ENCODE measurements around the gene ZNF324B.
A peak's percentile ranks its signal among the peaks of the same experiment; 100 is the strongest.
"Not testable (repeated sequence)": the region's sequence is repeated elsewhere in the genome, so short reads cannot be mapped to it uniquely, and the experiment has no call there.

The ZNF324B gene

DNA sequence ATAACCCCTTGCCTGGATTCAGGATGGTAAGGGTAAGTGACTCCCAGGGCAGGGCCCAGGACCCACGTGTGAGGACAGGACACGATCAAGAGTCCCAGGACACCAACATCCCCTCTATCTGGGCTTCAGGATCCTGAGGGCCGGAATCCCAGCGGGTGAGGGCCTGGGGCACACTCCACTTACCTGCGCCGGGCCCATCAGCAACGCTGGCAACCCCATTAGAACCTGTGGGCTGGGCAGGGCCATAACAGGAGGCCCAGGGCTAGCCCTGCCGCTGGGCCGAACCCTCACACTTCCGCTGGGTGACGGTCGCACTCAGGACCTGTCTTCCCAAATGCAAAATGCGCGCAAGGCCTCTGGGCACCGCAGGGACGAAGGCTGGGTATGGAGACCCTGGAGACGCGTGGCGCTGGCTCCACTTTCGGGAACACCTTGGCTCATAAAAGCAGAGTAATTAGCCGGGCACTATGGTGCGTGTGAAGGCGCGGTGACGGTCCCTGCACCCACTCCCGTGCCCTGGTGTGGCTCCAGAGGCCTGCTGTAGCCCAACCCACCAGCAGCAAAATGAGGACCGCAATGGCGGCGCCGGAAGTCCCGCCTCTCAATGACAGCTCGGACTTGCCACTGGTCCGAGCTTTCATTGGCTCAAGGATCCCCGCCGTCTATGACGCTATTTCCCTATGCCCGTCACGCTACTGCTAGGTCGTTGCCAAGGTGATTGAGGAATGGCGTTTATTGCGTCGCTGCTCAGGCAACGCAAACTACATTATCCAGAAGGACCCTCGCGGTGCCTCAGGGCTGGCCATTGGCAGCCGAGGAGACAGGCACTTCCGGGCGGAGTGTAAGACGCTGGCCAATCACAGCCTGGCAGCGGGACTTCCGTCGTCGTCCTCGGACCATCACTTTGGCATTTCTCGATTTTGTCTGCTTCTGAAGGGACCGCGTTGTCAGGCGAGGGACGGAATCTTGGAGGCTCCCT, 11.6 kb upstream of the ZNF324B start, which contains the start of gene ZNF132:
ZNF132 (minus strand) TSS at position 578 of the 979 bp plus-strand sequence; CDS start at position 246, 332 bp downstream.
- Mint-ChIP-seq H3K27me3 (ENCODE audit: low read depth) (no peaks in the 10 kb centered on the region), H3K27ac (peak within 1 kb of the TSS; percentile 97), H3K4me1 (ENCODE audit: low read depth) (peaks cover 17% of the 10 kb centered on the region), H3K9me3 (peaks cover 66% of the 10 kb centered on the region), H3K36me3 (ENCODE audit: low read depth) (peaks cover 47% of the 10 kb centered on the region), H3K4me3 (peak within 1 kb of the TSS; percentile 96)

DNA sequence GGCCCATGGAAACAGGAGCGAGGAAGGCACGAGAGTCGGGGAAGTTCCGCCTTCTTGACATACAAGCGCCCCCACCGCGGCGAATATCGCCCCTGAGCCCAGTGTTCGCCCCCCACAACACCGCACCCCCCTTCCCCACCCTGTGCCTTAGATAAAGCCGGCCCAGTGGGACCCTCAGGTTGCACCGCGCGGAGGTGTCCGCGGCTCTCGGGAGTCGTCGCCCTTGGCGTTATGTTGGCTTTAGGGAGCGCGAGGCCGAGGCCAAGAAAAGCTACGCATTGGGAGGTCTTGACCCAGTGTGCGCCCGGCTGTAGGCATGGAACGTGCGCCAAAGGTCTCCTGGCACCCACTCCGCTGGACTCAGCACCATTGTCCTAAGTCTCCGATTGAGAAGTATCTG, 10.9 kb upstream of the ZNF324B start:
- no peaks in the 10 kb centered on the region for H3K27me3 Mint-ChIP-seq (ENCODE audit: low read depth)
- H3K4me1 Mint-ChIP-seq (ENCODE audit: low read depth): peaks cover 17% of the 10 kb centered on the region
- H3K9me3 Mint-ChIP-seq: peaks cover 59% of the 10 kb centered on the region
- H3K4me3 Mint-ChIP-seq: peak overlapping the region; percentile 96
- peak overlapping the region; percentile 97 for H3K27ac Mint-ChIP-seq
- peaks cover 40% of the 10 kb centered on the region for H3K36me3 Mint-ChIP-seq (ENCODE audit: low read depth)

DNA sequence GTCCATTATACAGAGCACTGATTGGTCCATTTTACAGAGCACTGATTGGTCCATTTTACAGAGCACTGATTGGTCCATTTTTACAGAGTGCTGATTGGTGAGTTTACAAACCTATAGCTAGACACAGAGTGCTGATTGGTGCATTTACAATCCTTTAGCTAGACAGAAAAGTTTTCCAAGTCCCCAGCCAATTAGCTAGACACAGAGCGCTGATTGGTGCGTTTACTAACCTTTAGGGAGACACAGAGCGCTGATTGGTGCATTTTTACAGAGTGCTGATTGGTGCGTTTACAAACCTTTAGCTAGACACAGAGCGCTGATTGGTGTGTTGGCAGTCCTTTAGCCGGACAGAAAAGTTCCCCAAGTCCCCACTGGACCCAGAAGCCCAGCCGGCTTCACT, 8.4 kb upstream of the ZNF324B start:
- H3K4me3 Mint-ChIP-seq; H3K27ac Mint-ChIP-seq; H3K27me3 Mint-ChIP-seq (ENCODE audit: low read depth): not testable (repeated sequence)
- Mint-ChIP-seq H3K36me3 (ENCODE audit: low read depth) (peaks cover 18% of the 10 kb centered on the region), H3K4me1 (ENCODE audit: low read depth) (peaks cover 17% of the 10 kb centered on the region), H3K9me3 (peaks cover 40% of the 10 kb centered on the region)

DNA sequence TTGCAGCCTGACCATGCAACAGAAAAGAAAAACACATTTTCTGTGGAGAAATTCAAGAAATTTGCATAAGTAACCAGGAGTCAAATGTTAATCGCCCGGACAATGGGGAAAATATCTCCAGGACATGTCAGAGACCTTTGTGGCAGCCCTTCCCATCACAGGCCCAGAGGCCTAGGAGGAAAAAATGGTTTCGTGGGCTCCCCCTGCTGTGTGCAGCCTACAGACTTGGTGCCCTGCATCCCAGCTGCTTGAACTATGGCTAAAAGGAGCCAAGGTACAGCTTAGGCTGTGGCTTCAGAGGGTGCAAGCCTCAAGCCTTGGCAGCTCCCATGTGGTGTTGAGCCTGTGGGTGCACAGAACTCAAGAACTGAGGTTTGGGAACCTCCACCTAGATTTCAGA, 2.6 kb upstream of the ZNF324B start:
- Mint-ChIP-seq H3K9me3 (peaks cover 28% of the 10 kb centered on the region), H3K27me3 (ENCODE audit: low read depth) (peaks cover 11% of the 10 kb centered on the region), H3K4me1 (ENCODE audit: low read depth) (peaks cover 18% of the 10 kb centered on the region)
- not testable (repeated sequence) for H3K27ac Mint-ChIP-seq; H3K36me3 Mint-ChIP-seq (ENCODE audit: low read depth); H3K4me3 Mint-ChIP-seq

DNA sequence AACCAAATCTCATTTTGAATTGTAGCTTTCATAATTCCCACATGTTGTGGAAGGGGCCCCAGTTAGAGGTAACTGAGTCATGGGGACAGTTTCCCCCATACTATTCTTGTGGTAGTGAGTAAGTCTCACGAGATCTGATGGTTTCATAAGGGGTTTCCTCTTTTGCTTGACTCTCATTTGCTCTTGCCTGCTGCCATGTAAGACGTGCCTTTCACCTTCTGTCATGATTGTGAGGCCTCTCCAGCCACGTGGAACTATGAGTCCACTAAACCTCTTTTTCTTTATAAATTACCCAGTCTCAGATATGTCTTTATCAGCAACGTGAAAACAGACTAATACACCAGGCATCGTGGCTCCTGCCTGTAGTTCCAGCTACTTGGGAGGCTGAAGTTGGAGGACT, 1.4 kb upstream of the ZNF324B start:
- Mint-ChIP-seq H3K27me3 (ENCODE audit: low read depth) (peaks cover 11% of the 10 kb centered on the region), H3K4me1 (ENCODE audit: low read depth) (peaks cover 19% of the 10 kb centered on the region), H3K9me3 (peaks cover 19% of the 10 kb centered on the region)
- not testable (repeated sequence) for H3K36me3 Mint-ChIP-seq (ENCODE audit: low read depth); H3K27ac Mint-ChIP-seq; H3K4me3 Mint-ChIP-seq

DNA sequence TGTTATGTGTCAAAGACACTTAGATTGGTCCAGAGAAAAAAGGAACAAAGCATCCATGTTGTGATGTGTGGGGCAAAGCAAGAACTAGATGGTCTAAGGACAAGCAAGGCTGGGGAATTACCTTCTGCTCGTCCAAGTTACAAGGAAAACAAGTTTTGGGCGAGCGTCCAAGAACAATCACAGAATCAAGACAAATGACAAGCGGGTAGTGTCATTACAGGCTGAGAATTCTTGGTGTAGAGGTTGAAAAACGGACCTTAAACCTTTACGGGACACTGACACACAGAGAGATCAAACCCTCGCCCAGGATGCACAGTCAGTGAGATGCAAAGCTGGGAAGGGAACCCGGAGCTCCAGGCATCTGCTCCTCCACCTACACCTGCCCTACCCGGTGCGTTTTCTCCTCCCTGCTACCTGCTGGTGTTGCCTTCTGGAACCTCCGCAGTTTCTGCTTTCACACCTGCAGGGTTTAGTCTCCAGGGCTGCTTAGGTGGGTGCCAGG, 515 bp upstream of the ZNF324B start:
- H3K4me1 Mint-ChIP-seq (ENCODE audit: low read depth): peaks cover 19% of the 10 kb centered on the region
- H3K27me3 Mint-ChIP-seq (ENCODE audit: low read depth): peaks cover 11% of the 10 kb centered on the region
- H3K9me3 Mint-ChIP-seq: peaks cover 19% of the 10 kb centered on the region
- H3K4me3 Mint-ChIP-seq: peak overlapping the region; percentile 83
- no peak overlapping the region for H3K27ac Mint-ChIP-seq
- peaks cover 9% of the 10 kb centered on the region for H3K36me3 Mint-ChIP-seq (ENCODE audit: low read depth)

DNA sequence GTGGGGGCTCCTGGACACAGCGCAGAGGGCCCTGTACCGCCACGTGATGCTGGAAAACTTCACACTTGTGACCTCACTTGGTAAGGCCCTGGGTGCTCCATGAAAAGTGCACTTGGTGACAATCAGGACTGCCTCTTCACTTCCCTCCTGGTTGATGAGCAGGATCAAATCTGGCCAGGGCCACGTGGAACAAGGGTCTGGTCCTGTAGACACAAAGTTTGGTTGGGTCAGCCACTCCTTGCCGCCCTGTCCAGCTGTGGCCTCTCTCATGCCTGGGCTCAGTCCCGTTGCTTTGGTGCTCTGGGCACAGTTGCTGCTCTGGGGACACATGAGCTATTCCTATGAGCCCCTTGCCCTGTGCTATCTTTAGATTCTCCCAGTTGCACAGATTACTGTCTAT, 2.3 kb downstream of the ZNF324B start:
- peaks cover 19% of the 10 kb centered on the region for H3K4me1 Mint-ChIP-seq (ENCODE audit: low read depth)
- H3K4me3 Mint-ChIP-seq: no peak overlapping the region
- peaks cover 17% of the 10 kb centered on the region for H3K36me3 Mint-ChIP-seq (ENCODE audit: low read depth)
- H3K9me3 Mint-ChIP-seq: peaks cover 10% of the 10 kb centered on the region
- H3K27ac Mint-ChIP-seq: no peak overlapping the region
- peaks cover 11% of the 10 kb centered on the region for H3K27me3 Mint-ChIP-seq (ENCODE audit: low read depth)

DNA sequence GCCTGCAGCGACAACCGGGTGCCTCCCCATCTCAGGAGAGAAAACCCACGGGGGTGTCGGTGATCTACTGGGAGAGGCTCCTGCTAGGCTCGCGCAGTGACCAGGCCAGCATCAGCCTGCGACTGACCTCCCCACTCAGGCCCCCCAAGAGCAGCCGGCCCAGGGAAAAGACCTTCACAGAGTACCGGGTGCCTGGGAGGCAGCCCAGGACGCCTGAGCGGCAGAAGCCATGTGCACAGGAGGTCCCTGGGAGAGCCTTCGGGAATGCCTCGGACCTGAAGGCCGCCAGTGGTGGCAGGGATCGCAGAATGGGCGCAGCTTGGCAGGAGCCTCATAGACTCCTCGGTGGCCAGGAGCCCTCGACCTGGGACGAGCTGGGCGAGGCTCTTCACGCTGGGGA, 3.9 kb downstream of the ZNF324B start:
- H3K27me3 Mint-ChIP-seq (ENCODE audit: low read depth): peaks cover 2% of the 10 kb centered on the region
- no peak overlapping the region for H3K27ac Mint-ChIP-seq
- H3K4me1 Mint-ChIP-seq (ENCODE audit: low read depth): peaks cover 19% of the 10 kb centered on the region
- H3K36me3 Mint-ChIP-seq (ENCODE audit: low read depth): peaks cover 18% of the 10 kb centered on the region
- H3K9me3 Mint-ChIP-seq: no peaks in the 10 kb centered on the region
- no peak overlapping the region for H3K4me3 Mint-ChIP-seq

DNA sequence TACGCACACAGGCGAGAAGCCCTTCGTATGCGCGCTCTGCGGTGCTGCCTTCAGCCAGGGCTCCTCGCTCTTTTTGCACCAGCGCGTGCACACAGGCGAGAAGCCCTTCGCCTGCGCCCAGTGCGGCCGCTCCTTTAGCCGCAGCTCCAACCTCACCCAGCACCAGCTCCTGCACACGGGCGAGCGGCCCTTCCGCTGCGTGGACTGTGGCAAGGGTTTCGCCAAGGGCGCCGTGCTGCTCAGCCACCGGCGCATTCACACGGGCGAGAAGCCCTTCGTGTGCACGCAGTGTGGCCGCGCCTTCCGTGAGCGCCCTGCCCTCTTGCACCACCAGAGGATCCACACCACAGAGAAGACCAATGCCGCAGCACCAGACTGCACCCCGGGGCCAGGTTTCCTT, 4.7 kb downstream of the ZNF324B start:
- Mint-ChIP-seq H3K27ac (no peak overlapping the region), H3K36me3 (ENCODE audit: low read depth) (peaks cover 18% of the 10 kb centered on the region)

DNA sequence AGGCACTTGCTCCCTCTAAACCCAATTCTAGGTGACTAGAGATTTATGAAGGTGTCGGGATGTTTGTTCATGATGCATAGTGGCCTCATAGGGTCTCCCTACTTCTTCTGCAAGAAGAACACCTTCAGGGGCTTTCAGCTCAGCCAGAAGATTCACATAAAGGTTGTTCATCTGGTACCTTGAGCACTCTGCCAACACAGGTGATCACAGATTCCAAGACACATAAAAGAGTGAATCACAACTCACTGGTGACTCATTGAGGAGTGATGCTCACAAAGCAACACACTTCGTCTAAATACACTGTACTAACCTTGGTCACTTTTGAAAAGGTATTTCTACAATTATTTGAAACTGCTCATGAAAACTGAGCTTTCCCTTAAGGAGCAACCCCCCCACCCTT, 8.6 kb downstream of the ZNF324B start:
- no peak overlapping the region for H3K4me3 Mint-ChIP-seq
- no peaks in the 10 kb centered on the region for H3K9me3 Mint-ChIP-seq
- no peaks in the 10 kb centered on the region for H3K27me3 Mint-ChIP-seq (ENCODE audit: low read depth)
- H3K4me1 Mint-ChIP-seq (ENCODE audit: low read depth): no peaks in the 10 kb centered on the region
- no peak overlapping the region for H3K27ac Mint-ChIP-seq
- peaks cover 10% of the 10 kb centered on the region for H3K36me3 Mint-ChIP-seq (ENCODE audit: low read depth)

More for the DNA sequence above, 4.7 kb downstream of the ZNF324B start:
- H3K9me3 Mint-ChIP-seq: no peaks in the 10 kb centered on the region
- H3K4me1 Mint-ChIP-seq (ENCODE audit: low read depth): peaks cover 13% of the 10 kb centered on the region
- H3K27me3 Mint-ChIP-seq (ENCODE audit: low read depth): peaks cover 2% of the 10 kb centered on the region
- no peak overlapping the region for H3K4me3 Mint-ChIP-seq

DNA sequence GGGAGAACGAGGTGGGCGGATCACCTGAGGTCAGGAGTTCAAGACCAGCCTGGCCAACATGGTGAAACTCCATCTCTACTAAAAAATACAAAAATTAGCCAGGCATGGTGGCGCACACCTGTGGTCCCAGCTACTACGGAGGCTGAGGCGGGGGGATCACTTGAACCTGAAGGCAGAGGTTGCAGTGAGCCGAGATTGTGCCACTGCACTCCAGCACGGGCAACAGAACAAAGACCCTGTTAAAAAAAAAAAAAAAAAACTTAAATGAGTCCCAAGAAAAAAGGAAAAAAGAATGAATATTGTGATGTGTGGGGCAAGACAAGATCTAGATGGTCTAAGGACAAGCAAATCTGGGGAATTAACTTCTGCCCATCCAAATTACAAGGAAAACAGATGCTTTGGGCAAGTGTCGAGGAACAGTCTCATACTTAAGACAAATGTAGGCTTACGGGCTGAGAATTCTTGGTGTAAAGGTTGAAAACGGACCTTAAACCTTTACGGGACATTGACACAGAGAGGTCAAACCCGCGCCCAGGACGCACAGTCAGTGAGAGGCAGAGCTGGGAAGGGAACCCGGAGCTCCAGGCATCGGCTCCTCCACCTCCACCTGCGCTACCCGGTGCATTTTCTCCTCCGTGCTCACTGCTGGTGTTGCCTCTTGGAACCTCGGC, 14.8 kb downstream of the ZNF324B start:
- peak overlapping the region; percentile 80 for H3K27ac Mint-ChIP-seq
- peaks cover 4% of the 10 kb centered on the region for H3K27me3 Mint-ChIP-seq (ENCODE audit: low read depth)
- H3K36me3 Mint-ChIP-seq (ENCODE audit: low read depth): peaks cover 8% of the 10 kb centered on the region
- H3K4me1 Mint-ChIP-seq (ENCODE audit: low read depth): peaks cover 20% of the 10 kb centered on the region
- no peaks in the 10 kb centered on the region for H3K9me3 Mint-ChIP-seq
- H3K4me3 Mint-ChIP-seq: peak overlapping the region; percentile 84

DNA sequence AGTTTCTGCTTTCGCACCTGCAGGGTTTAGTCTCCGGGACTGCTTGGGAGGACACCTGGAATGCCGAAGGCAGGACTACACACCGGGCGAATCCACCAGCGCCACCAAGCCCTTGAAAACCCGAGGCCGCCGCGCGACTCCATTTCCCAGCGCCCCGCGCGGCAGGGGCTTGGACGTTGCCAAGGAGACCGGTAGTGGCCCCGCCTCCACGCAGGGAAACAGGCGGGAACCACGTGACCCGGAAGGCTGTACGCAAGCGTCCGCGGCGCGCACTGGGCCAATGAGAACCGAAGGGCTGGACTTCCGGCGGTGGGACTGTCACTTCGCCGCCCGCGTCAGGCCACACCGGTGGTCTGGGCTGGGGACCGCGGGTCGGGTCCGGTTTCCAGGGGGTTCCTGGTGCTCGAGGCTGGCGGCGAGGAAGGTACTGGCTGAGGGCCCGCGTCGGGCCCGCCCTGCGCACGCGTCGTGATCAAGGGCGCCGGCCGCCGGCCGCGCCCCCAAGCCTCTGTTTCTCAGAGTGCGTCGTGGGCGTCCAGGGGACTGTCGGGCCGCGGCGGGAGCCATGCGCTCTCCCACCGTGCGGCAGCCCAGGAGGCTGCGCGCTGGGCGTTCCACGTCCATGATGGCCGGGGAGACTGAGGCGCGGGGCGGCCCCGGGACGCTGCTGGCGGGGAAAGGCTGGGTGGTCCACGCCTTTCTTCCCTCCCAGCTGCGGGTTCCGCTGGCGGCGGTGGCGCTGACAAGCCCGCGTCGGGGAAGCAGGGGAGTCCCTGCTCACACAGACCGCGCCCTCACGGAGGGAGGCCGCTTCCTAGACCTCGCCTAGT, 15.6 kb downstream of the ZNF324B start, which contains the start of gene ZNF324:
ZNF324 (plus strand) TSS at position 321 of the 830 bp plus-strand sequence. CDS start 2,106 bp downstream, outside the sequence.
- Mint-ChIP-seq H3K4me1 (ENCODE audit: low read depth) (peaks cover 20% of the 10 kb centered on the region), H3K4me3 (peak within 1 kb of the TSS; percentile 84), H3K36me3 (ENCODE audit: low read depth) (peaks cover 8% of the 10 kb centered on the region), H3K9me3 (no peaks in the 10 kb centered on the region), H3K27ac (peak within 1 kb of the TSS; percentile 80), H3K27me3 (ENCODE audit: low read depth) (peaks cover 4% of the 10 kb centered on the region)

DNA sequence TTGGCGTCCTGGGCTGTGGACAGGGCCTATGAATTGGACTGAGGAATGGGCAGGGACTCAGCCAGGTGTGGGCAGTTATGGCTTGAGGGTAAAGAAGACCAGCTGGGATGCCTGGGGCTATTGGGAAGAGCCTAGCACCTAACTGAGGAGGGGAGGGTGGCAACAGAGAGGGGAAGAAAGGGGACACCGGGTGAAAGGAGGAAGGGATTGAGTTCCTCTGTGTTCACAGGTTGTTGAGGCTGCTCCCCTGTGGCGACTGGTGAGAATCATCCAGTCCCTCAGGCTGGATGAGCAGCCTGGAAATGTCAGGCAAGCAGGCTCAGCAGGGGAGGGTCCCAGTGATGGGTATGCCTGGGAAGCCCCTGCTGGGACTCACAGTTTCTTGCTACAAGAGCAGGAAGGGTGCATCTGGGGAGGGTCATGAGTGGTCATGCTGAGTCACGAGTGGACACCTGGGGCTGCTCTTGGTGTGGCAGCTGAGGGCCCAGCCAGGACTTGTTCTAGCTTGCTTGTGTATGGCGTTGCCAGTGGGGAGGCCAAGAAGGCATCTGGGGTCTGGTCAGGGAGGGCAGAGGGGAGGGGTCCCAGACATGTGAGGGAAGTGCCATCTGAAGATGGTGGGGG, 16.9 kb downstream of the ZNF324B start:
- Mint-ChIP-seq H3K27ac (peak overlapping the region; percentile 72), H3K36me3 (ENCODE audit: low read depth) (peaks cover 14% of the 10 kb centered on the region), H3K9me3 (no peaks in the 10 kb centered on the region), H3K4me3 (peak overlapping the region; percentile 84), H3K4me1 (ENCODE audit: low read depth) (peaks cover 20% of the 10 kb centered on the region), H3K27me3 (ENCODE audit: low read depth) (peaks cover 4% of the 10 kb centered on the region)

Data from T-helper 1 cell treated with Interleukin-12 subunit alpha and Interleukin-12 subunit beta and Interleukin-4 antibody, amounts not matched to agents 30 μg/mL and 1 μg/mL, for 36 hours (primary cell).